Keratinocyte (primary cell): ENCODE data around the gene HOXD10. TPM values are rescaled to one million over a fixed set of nuclear protein-coding genes. Genes with fewer than 3 reads are reported as not detected.

Experiments
- DNase-seq: peaks from one replicate; pipeline ENCODE4 v3.0.0-alpha.2; 2011; ENCODE audit warnings: low read depth, missing footprints, low spot score
- FAIRE-seq: peaks from 2 replicates; lab custom pipeline; 2011; peaks lifted over from hg19 to GRCh38; lab: Jason Lieb, UNC
- H2AFZ ChIP-seq: 2 replicates; pipeline ENCODE4 v1.6.0; 2012; ENCODE audit warnings: low read length, control low read depth, inconsistent platforms; ENCODE audit not compliant: control insufficient read depth
- H3K27ac ChIP-seq: 2 replicates; pipeline ENCODE4 v1.5.1; 2011; ENCODE audit warnings: low read length; ENCODE audit not compliant: control insufficient read depth, insufficient read depth
- H3K27me3 ChIP-seq: 3 replicates; pipeline ENCODE4 v1.6.0; 2011; ENCODE audit warnings: low read length; ENCODE audit not compliant: control insufficient read depth, insufficient read depth; ENCODE audit errors: extremely low read depth
- H3K36me3 ChIP-seq, 2 experiments: 2 replicates in 1 of 2; 3 replicates in 1 of 2; pipeline ENCODE4 v1.5.1; 2011; ENCODE audit warnings: low read length in 2 of 2, mild to moderate bottlenecking in 1 of 2; ENCODE audit not compliant: control insufficient read depth in 2 of 2, insufficient read depth in 2 of 2; ENCODE audit errors: extremely low read depth in 1 of 2
- H3K4me1 ChIP-seq: 3 replicates; pipeline ENCODE4 v1.5.1; 2011; ENCODE audit warnings: low read length; ENCODE audit not compliant: control insufficient read depth, insufficient read depth; ENCODE audit errors: extremely low read depth
- H3K4me2 ChIP-seq: 3 replicates; pipeline ENCODE4 v1.6.0; 2011; ENCODE audit warnings: low read depth, low read length; ENCODE audit not compliant: control insufficient read depth, insufficient read depth; ENCODE audit errors: extremely low read depth
- H3K4me3 ChIP-seq, 3 experiments: fragments of 200-600 bp in 1 of 3; sonication (generic) in 1 of 3; 2 replicates in 2 of 3; 3 replicates in 1 of 3; pipeline ENCODE4 v1.5.1; 2011 to 2016; ENCODE audit warnings: low read length in 3 of 3, mild to moderate bottlenecking in 3 of 3, control low read depth in 2 of 3, inconsistent platforms in 1 of 3, low read depth in 1 of 3, mixed read lengths in 1 of 3, mixed run types in 1 of 3, moderate library complexity in 1 of 3; ENCODE audit not compliant: control insufficient read depth in 2 of 3, insufficient read depth in 2 of 3; ENCODE audit errors: extremely low read depth in 1 of 3
- H3K79me2 ChIP-seq: 2 replicates; pipeline ENCODE4 v1.6.0; 2012; ENCODE audit warnings: low read length; ENCODE audit not compliant: control insufficient read depth, insufficient read depth
- H3K9ac ChIP-seq: 3 replicates; pipeline ENCODE4 v1.6.0; 2011; ENCODE audit warnings: low read length; ENCODE audit not compliant: control insufficient read depth, insufficient read depth; ENCODE audit errors: extremely low read depth
- H3K9me1 ChIP-seq: 3 replicates; pipeline ENCODE4 v1.6.0; 2011; ENCODE audit warnings: low read length; ENCODE audit not compliant: control insufficient read depth, insufficient read depth; ENCODE audit errors: extremely low read depth
- H3K9me3 ChIP-seq: 2 replicates; pipeline ENCODE4 v1.5.1; 2012; ENCODE audit warnings: low read depth, low read length; ENCODE audit not compliant: control insufficient read depth
- H4K20me1 ChIP-seq: 3 replicates; pipeline ENCODE4 v1.6.0; 2011; ENCODE audit warnings: low read length; ENCODE audit not compliant: control insufficient read depth, insufficient read depth; ENCODE audit errors: extremely low read depth
- CTCF ChIP-seq, 3 experiments: IDR thresholded peaks in 1 of 3; conservative IDR thresholded peaks in 1 of 3; optimal IDR thresholded peaks in 1 of 3; 2 replicates in 2 of 3; 3 replicates in 1 of 3; pipeline versions ENCODE3 to v1.5.1; 2011; ENCODE audit warnings: low read length in 3 of 3, mild to moderate bottlenecking in 3 of 3, moderate library complexity in 2 of 3, control low read depth in 1 of 3, inconsistent platforms in 1 of 3; ENCODE audit not compliant: insufficient read depth in 2 of 3; ENCODE audit errors: extremely low read depth in 1 of 3
- EZH2 ChIP-seq: IDR thresholded peaks from one replicate; pipeline ENCODE4 v1.6.1; 2012; ENCODE audit warnings: inconsistent platforms, mild to moderate bottlenecking, low read length, moderate library complexity
- dilution Hi-C: fragments of 300-500 bp; cut with MboI; formaldehyde crosslinking; loops from one replicate; pipeline ENCODE4 v1.7.0; 2020; ENCODE audit warnings: low sequenced_read_pairs; ENCODE audit not compliant: extremely low pct_ligation_motif_present
- polyA plus RNA-seq, 5 experiments: library from polyadenylated mRNA; depleted of rRNA in 3 of 5; stranded (reverse) in 3 of 5; stranded (forward) in 1 of 5; unstranded in 1 of 5; fragments of >200 nt; gene quantifications; 1 replicate in 1 of 5; 2 replicates in 3 of 5; 3 replicates in 1 of 5; pipeline versions ENCODE4 v1.2.1 to v1.2.3, GENCODE V29; 2011 to 2012; ENCODE audit warnings: missing spikeins in 2 of 5, low read depth in 1 of 5, low replicate concordance in 1 of 5

Gene HOXD10
- polyA plus RNA-seq, 1 donor (not counting 4 experiments of a cell fraction or from before 2014, with no cell fraction given) = not detected

- Histone ChIP-seq H3K4me3 (no peak overlapping the region), H3K9ac (no peak overlapping the region), H3K4me2 (no peak overlapping the region), H4K20me1 (peaks cover 3% of the 10 kb centered on the region), H3K27me3 (peaks cover 100% of the 10 kb centered on the region), H3K9me3 (peaks cover 2% of the 10 kb centered on the region), H2AFZ (no peak overlapping the region), H3K27ac (no peak overlapping the region), H3K79me2 (no peaks in the 10 kb centered on the region), H3K9me1 (no peaks in the 10 kb centered on the region), H3K36me3 (no peaks in the 10 kb centered on the region), H3K4me1 (peaks cover 2% of the 10 kb centered on the region)
- DNase-seq (no peak), FAIRE-seq (no peak)
- TF ChIP-seq EZH2 (no peak), CTCF (optimal IDR thresholded peaks at IDR 0.05 in 1 of 3, IDR thresholded peaks at IDR 0.05 in 1 of 3, conservative IDR thresholded peaks at IDR 0.05 in 1 of 3; ENCODE audit: extremely low read depth in 1 of 3, insufficient read depth in 2 of 3, low read length in 3 of 3) (no peak)
- dilution Hi-C loops = no loop called here
Observed at GRCh38 chr2:176093898-176094249, 22.7 kb upstream of the HOXD10 start.

- no peak overlapping the region for H3K9ac ChIP-seq
- no peaks in the 10 kb centered on the region for H3K79me2 ChIP-seq
- peaks cover 2% of the 10 kb centered on the region for H3K9me3 ChIP-seq
- H3K36me3 ChIP-seq = no peaks in the 10 kb centered on the region
- TF ChIP-seq EZH2 (no peak), CTCF (optimal IDR thresholded peaks at IDR 0.05 in 1 of 3, IDR thresholded peaks at IDR 0.05 in 1 of 3, conservative IDR thresholded peaks at IDR 0.05 in 1 of 3; ENCODE audit: extremely low read depth in 1 of 3, insufficient read depth in 2 of 3, low read length in 3 of 3) (no peak)
- no peaks in the 10 kb centered on the region for H3K9me1 ChIP-seq
- peaks cover 2% of the 10 kb centered on the region for H3K4me1 ChIP-seq
- peaks cover 6% of the 10 kb centered on the region for H4K20me1 ChIP-seq
- H3K27ac ChIP-seq = no peak overlapping the region
- DNase-seq = no peak
- no peak overlapping the region for H2AFZ ChIP-seq
- H3K27me3 ChIP-seq = peaks cover 100% of the 10 kb centered on the region
- no peak for FAIRE-seq
- no peak overlapping the region for H3K4me2 ChIP-seq
- no peak overlapping the region for H3K4me3 ChIP-seq
- dilution Hi-C loops = no loop called here
Observed at GRCh38 chr2:176094349-176094748, 22.2 kb upstream of the HOXD10 start.
